CD4-positive, alpha-beta T cell treated with Interleukin-21 for 1 hour (primary cell): ENCODE data around the gene S100PBP.
A peak's percentile ranks its signal among the peaks of the same experiment; 100 is the strongest.
"Not testable (repeated sequence)": the region's sequence is repeated elsewhere in the genome, so short reads cannot be mapped to it uniquely, and the experiment has no call there.

Source experiments
- DNase-seq: peaks from one replicate; pipeline ENCODE4 v3.0.0-alpha.2; 2020

The S100PBP gene

GRCh38 chr1:32786856-32787255 is 30.6 kb upstream of the S100PBP start:
- peak; percentile 17 for DNase-seq

GRCh38 chr1:32789356-32789755 is 28.1 kb upstream of the S100PBP start:
- DNase-seq = not testable (repeated sequence)

- DNase-seq = no peak
Measured at GRCh38 chr1:32791881-32792280, 25.6 kb upstream of the S100PBP start.

- DNase-seq = not testable (repeated sequence)
Measured at GRCh38 chr1:32795763-32796162, 21.7 kb upstream of the S100PBP start.

- DNase-seq = no peak
Measured at GRCh38 chr1:32797456-32797855, 20.0 kb upstream of the S100PBP start.

DNA sequence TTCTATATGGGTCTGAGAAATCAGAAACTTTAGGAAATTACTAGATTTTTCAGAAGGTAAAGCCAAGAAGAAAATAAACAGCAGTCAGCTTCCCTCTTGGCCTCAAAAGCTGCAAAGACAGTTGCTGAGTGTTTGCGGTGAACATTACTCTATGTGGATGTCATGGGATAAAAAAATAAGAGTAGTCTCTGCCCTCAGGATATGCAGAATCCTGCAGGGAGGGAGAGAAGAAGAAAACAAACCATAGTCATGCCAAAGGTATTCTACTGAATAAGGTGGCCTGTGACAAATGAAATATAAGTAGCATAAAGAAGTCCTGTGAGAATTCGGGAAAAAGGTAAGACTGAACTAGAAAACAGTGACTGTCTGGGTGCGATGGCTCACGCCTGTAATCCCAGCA is 19.3 kb upstream of the S100PBP start:
- no peak for DNase-seq

DNA sequence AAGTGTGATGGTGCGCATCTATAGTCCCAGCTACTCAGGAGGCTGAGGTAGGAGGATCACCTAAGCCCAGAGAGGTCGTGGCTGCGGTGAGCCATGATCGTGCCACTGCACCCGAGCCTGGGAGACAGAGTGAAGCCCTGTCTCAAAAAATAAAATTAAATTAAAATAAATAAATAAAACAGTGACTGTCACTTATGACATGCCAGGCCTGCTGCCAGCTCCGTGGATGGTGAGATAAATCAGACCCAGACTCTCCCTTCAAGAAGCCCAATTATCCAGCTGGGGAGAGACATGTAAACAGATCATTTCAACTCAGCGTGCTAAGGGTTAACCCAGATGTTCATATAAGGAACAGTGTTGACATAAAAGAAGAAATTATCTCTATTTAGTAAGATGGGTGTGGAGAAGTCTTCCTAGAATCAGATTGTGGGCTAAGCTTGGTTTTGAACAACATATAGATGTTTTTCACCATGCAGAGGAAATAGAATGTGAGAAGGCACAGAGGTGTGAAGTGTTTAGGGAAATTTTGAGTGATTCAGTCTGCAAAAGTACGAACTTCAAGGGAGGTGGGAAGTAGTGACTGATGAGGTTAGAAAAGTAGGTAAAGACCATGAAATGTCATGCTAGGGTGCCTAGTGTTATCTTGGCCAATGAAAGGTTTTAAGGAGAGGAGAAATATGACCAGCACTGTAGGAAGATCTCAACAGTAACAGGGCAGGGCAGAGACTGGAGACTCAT is 18.6 kb upstream of the S100PBP start:
- DNase-seq = peak; percentile 70

- peak; percentile 63 for DNase-seq
Measured at GRCh38 chr1:32801096-32801715, 16.2 kb upstream of the S100PBP start.

DNA sequence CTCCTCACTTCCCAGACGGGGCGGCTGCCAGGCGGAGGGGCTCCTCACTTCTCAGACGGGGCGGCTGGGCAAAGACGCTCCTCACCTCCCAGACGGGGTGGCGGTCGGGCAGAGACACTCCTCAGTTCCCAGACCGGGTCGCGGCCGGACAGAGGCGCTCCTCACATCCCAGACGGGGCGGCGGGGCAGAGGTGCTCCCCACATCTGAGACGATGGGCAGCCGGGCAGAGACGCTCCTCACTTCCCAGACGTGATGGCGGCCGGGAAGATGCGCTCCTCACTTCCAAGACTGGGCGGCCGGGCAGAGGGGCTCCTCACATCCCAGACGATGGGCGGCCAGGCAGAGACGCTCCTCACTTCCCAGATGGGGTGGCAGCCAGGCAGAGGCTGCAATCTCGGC is 13.0 kb upstream of the S100PBP start:
- not testable (repeated sequence) for DNase-seq

GRCh38 chr1:32806290-32806689 is 11.2 kb upstream of the S100PBP start:
- DNase-seq = no peak

GRCh38 chr1:32806910-32807523 is 10.4 kb upstream of the S100PBP start:
- DNase-seq = no peak

- DNase-seq = no peak
Measured at GRCh38 chr1:32808580-32808979, 8.9 kb upstream of the S100PBP start.

- no peak for DNase-seq
Measured at GRCh38 chr1:32810358-32810757, 7.1 kb upstream of the S100PBP start.

DNA sequence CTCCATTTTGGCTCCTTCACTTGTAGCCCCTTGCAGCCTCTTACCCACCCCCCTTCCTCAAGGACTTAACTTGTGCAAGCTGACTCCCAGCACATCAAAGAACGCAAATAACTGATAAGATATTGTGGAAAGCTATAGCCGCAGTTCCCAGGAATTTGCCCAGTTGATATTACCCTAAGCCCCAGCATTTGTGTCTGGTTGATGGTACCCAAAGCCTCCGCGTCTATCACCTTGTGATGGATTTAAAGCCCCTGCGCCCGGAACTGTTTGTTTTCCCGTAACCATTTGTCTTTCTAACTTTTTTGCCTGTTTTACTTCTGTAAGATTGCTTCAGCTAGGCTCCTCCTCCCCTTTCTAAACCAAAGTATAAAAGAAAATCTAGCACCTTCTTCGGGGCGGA is 6.2 kb upstream of the S100PBP start:
- no peak for DNase-seq

DNA sequence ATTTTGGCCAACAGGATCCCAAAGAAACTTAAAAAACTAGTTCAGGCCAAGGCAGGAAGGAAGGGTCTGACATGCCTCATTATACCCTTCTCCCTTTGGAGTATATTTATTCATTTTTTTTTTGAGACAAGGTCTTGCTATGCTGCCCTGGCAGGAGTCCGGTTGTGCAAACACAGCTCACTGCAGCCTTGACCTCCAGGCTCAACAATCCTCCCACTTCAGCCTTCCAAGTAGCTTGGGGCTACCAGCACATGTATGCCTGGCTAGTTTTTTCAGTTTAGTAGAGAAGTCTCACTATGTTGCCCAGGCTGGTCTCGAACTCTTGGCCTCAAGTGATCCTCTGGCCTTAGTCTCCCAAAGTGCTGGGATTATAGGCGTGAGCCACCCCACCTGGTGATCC is 5.5 kb upstream of the S100PBP start:
- no peak for DNase-seq

DNA sequence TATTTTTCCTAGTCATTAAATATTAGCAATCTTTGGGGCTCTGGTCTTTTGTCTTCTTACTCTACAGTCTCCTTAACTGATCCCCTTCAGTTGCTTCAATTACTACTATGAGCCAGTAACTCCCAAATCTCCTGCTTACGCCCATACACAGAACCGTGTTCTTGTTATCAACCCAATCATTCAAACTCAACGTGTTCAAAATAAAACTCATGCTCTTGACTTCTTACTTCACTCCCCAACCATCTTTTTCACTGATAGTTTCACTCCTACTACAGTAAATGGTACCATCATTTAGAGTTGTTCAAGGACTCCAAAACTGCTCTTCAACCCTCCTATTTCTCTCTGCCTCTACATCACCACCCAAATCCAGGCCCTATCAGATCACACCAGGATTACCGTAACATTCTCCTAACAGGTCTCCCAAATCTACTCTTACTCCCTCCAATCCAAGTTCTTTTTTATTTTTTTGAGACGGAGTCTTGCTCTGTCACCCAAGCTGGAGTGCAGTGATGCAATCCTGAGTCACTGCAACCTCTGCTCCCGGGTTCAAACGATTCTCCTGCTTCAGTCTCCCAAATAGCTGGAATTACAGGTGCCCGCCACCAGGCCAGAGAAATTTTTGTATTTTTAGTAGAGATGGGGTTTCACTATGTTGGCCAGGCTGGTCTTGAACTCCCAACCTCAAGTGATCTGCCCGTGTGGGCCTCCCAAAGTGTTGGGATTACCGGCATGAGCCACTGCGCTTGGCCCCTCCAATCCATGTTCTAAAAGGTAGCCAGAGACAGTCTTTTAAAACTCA is 3.3 kb upstream of the S100PBP start:
- no peak for DNase-seq

GRCh38 chr1:32816676-32817158 is 736 bp upstream of the S100PBP start:
- no peak for DNase-seq

- DNase-seq = peak; percentile 20
Measured at GRCh38 chr1:32817815-32818786, 648 bp downstream of the S100PBP start.

GRCh38 chr1:32818804-32819541 is 1.5 kb downstream of the S100PBP start:
- DNase-seq = peak; percentile 42

- no peak for DNase-seq
Measured at GRCh38 chr1:32825181-32825580, 7.7 kb downstream of the S100PBP start.

GRCh38 chr1:32828341-32828740 is 10.9 kb downstream of the S100PBP start:
- no peak for DNase-seq
